Mesendoderm (in vitro differentiated cells): ENCODE measurements around the gene NID1.
"Not testable (repeated sequence)": the region's sequence is repeated elsewhere in the genome, so short reads cannot be mapped to it uniquely, and the experiment has no call there.

Experiments
- DNase-seq: peaks from one replicate; pipeline ENCODE4 v3.0.0; 2013
- H2AK5ac ChIP-seq: 2 replicates; pipeline ENCODE4 v1.6.1; 2013; ENCODE audit warnings: low read length, inconsistent platforms
- H2BK120ac ChIP-seq: 2 replicates; pipeline ENCODE4 v1.6.1; 2013; ENCODE audit warnings: low read depth, mild to moderate bottlenecking, low read length, moderate library complexity, mixed read lengths
- H2BK15ac ChIP-seq: replicated peaks from 2 replicates; pipeline ENCODE4 v1.6.1; 2013; ENCODE audit warnings: low read depth, mild to moderate bottlenecking, moderate library complexity
- H2BK5ac ChIP-seq: 2 replicates; pipeline ENCODE4 v1.6.1; 2013; ENCODE audit warnings: low read length, inconsistent platforms
- H3K18ac ChIP-seq: 2 replicates; pipeline ENCODE4 v1.6.1; 2013; ENCODE audit warnings: mild to moderate bottlenecking, low read length, mixed read lengths
- H3K23ac ChIP-seq: one replicate; pipeline ENCODE4 v1.6.1; 2013; ENCODE audit warnings: low read length
- H3K27ac ChIP-seq: 2 replicates; pipeline ENCODE4 v1.5.1; 2013; ENCODE audit warnings: low read depth, mild to moderate bottlenecking, inconsistent platforms, low read length, moderate library complexity
- H3K27me3 ChIP-seq: 2 replicates; pipeline ENCODE4 v1.6.1; 2013; ENCODE audit warnings: low read length, control low read depth, mild to moderate bottlenecking, inconsistent platforms; ENCODE audit not compliant: insufficient read depth, poor library complexity
- H3K36me3 ChIP-seq: 2 replicates; pipeline ENCODE4 v1.6.1; 2013; ENCODE audit warnings: low read length, inconsistent platforms; ENCODE audit not compliant: control insufficient read depth, insufficient read depth
- H3K4ac ChIP-seq: one replicate; pipeline ENCODE4 v1.6.1; 2013; ENCODE audit warnings: low read depth, mild to moderate bottlenecking, low read length, moderate library complexity
- H3K4me1 ChIP-seq: 2 replicates; pipeline ENCODE4 v1.6.1; 2013; ENCODE audit warnings: low read depth, low read length, inconsistent platforms; ENCODE audit not compliant: control insufficient read depth
- H3K4me2 ChIP-seq: 2 replicates; pipeline ENCODE4 v1.6.1; 2013; ENCODE audit warnings: low read length
- H3K4me3 ChIP-seq: 2 replicates; pipeline ENCODE4 v1.5.1; 2013; ENCODE audit warnings: mild to moderate bottlenecking, low read length
- H3K56ac ChIP-seq: one replicate; pipeline ENCODE4 v1.6.1; 2013; ENCODE audit warnings: low read length
- H3K79me1 ChIP-seq: 2 replicates; pipeline ENCODE4 v1.6.1; 2013; ENCODE audit warnings: low read length, inconsistent platforms
- H3K79me2 ChIP-seq: 2 replicates; pipeline ENCODE4 v1.6.1; 2013; ENCODE audit warnings: mild to moderate bottlenecking, low read length; ENCODE audit not compliant: control insufficient read depth, insufficient read depth
- H3K9ac ChIP-seq: 2 replicates; pipeline ENCODE4 v1.6.1; 2013; ENCODE audit warnings: low read length, inconsistent platforms
- H4K5ac ChIP-seq: one replicate; pipeline ENCODE4 v1.6.1; 2013; ENCODE audit warnings: low read length
- H4K8ac ChIP-seq: one replicate; pipeline ENCODE4 v1.6.1; 2013; ENCODE audit warnings: low read depth, mild to moderate bottlenecking, control low read depth, low read length, moderate library complexity
- whole genome bisulfite sequencing: extraction: QIAGEN DNeasy Blood & Tissue Kit; methylation state at CpG from one replicate; pipeline ENCODE4 v1.1.7; 2013; ENCODE audit warnings: low lambda C conversion rate, missing lambda C conversion rate; ENCODE audit not compliant: insufficient coverage; ENCODE audit errors: extremely low coverage; 5-methylcytosine and 5-hydroxymethylcytosine counted together

Gene NID1

GRCh38 chr1:235976490-235976889, 88.4 kb downstream of the NID1 start:
- Histone ChIP-seq H4K5ac (no peak overlapping the region), H3K79me1 (no peaks in the 10 kb centered on the region), H3K9ac (no peak overlapping the region), H3K36me3 (no peaks in the 10 kb centered on the region), H3K27me3 (no peaks in the 10 kb centered on the region), H3K18ac (no peak overlapping the region), H3K4me2 (no peak overlapping the region), H3K4me3 (no peak overlapping the region), H3K23ac (no peak overlapping the region), H3K4ac (no peak overlapping the region), H3K56ac (no peak overlapping the region), H2BK5ac (no peak overlapping the region), H2BK120ac (no peak overlapping the region), H3K79me2 (no peaks in the 10 kb centered on the region), H2BK15ac (no peak overlapping the region), H3K27ac (no peak overlapping the region), H3K4me1 (no peaks in the 10 kb centered on the region), H2AK5ac (no peak overlapping the region), H4K8ac (no peak overlapping the region)
- DNase-seq = no peak
- WGBS = no CpG with 5 or more reads among the region's 5 CpGs

- no peak overlapping the region for H2AK5ac ChIP-seq
- no peak overlapping the region for H3K4ac ChIP-seq
- no peaks in the 10 kb centered on the region for H3K4me1 ChIP-seq
- no peak overlapping the region for H3K4me3 ChIP-seq
- no peaks in the 10 kb centered on the region for H3K27me3 ChIP-seq
- H3K56ac ChIP-seq = no peak overlapping the region
- no peak overlapping the region for H3K27ac ChIP-seq
- H2BK15ac ChIP-seq = no peak overlapping the region
- no peak overlapping the region for H4K8ac ChIP-seq
- no peaks in the 10 kb centered on the region for H3K79me1 ChIP-seq
- H2BK5ac ChIP-seq = no peak overlapping the region
- H3K9ac ChIP-seq = no peak overlapping the region
- no peak overlapping the region for H3K4me2 ChIP-seq
- no peak overlapping the region for H2BK120ac ChIP-seq
- no peaks in the 10 kb centered on the region for H3K36me3 ChIP-seq
- no CpG with 5 or more reads among the region's 1 CpG for WGBS
- H3K23ac ChIP-seq = no peak overlapping the region
- no peaks in the 10 kb centered on the region for H3K79me2 ChIP-seq
- H3K18ac ChIP-seq = no peak overlapping the region
- H4K5ac ChIP-seq = no peak overlapping the region
- DNase-seq = peak; percentile 61
Measured at GRCh38 chr1:235974616-235975015, 90.3 kb downstream of the NID1 start.

GRCh38 chr1:235972691-235973090, 92.2 kb downstream of the NID1 start:
- peak overlapping the region; percentile 42 for H4K8ac ChIP-seq
- not testable (repeated sequence) for H2BK15ac ChIP-seq, H3K79me2 ChIP-seq, H3K23ac ChIP-seq, H3K4me2 ChIP-seq, H3K27me3 ChIP-seq, H3K79me1 ChIP-seq, H3K27ac ChIP-seq, H3K4me3 ChIP-seq, H3K36me3 ChIP-seq, H3K56ac ChIP-seq, H2BK5ac ChIP-seq, H4K5ac ChIP-seq, DNase-seq, H2AK5ac ChIP-seq, H2BK120ac ChIP-seq, H3K4me1 ChIP-seq, H3K4ac ChIP-seq, H3K18ac ChIP-seq, H3K9ac ChIP-seq
- WGBS = no CpG with 5 or more reads among the region's 3 CpGs

- peak overlapping the region; percentile 30 for H4K8ac ChIP-seq
- H3K79me2 ChIP-seq = no peaks in the 10 kb centered on the region
- H3K27me3 ChIP-seq = no peaks in the 10 kb centered on the region
- no peak overlapping the region for H2BK15ac ChIP-seq
- peak overlapping the region; percentile 32 for H3K18ac ChIP-seq
- WGBS = no CpG with 5 or more reads among the region's 5 CpGs
- H3K4me1 ChIP-seq = no peaks in the 10 kb centered on the region
- peak overlapping the region; percentile 58 for H3K9ac ChIP-seq
- H3K79me1 ChIP-seq = no peaks in the 10 kb centered on the region
- H2AK5ac ChIP-seq = no peak overlapping the region
- no peak overlapping the region for H2BK120ac ChIP-seq
- H3K23ac ChIP-seq = no peak overlapping the region
- no peaks in the 10 kb centered on the region for H3K36me3 ChIP-seq
- peak; percentile 72 for DNase-seq
- no peak overlapping the region for H3K4me3 ChIP-seq
- peak overlapping the region; percentile 85 for H3K56ac ChIP-seq
- H3K4me2 ChIP-seq = peak overlapping the region; percentile 60
- H3K4ac ChIP-seq = no peak overlapping the region
- H4K5ac ChIP-seq = no peak overlapping the region
- H3K27ac ChIP-seq = peak overlapping the region; percentile 31
- no peak overlapping the region for H2BK5ac ChIP-seq
Measured at GRCh38 chr1:235972311-235972689, 92.6 kb downstream of the NID1 start.

GRCh38 chr1:235971571-235972310, 93.1 kb downstream of the NID1 start:
- peak overlapping the region; percentile 31 for H3K27ac ChIP-seq
- no peak overlapping the region for H2BK15ac ChIP-seq
- H3K9ac ChIP-seq = peak overlapping the region; percentile 58
- no peak overlapping the region for H2BK120ac ChIP-seq
- WGBS = no CpG with 5 or more reads among the region's 29 CpGs
- peak overlapping the region; percentile 60 for H3K4me2 ChIP-seq
- no peak overlapping the region for H3K23ac ChIP-seq
- H3K4me3 ChIP-seq = peak overlapping the region; percentile 9
- H2BK5ac ChIP-seq = no peak overlapping the region
- H3K56ac ChIP-seq = peak overlapping the region; percentile 85
- no peaks in the 10 kb centered on the region for H3K79me1 ChIP-seq
- no peaks in the 10 kb centered on the region for H3K27me3 ChIP-seq
- H3K36me3 ChIP-seq = no peaks in the 10 kb centered on the region
- H2AK5ac ChIP-seq = no peak overlapping the region
- peak; percentile 97 for DNase-seq
- no peak overlapping the region for H4K5ac ChIP-seq
- no peaks in the 10 kb centered on the region for H3K4me1 ChIP-seq
- H3K4ac ChIP-seq = no peak overlapping the region
- H3K18ac ChIP-seq = peak overlapping the region; percentile 32
- H3K79me2 ChIP-seq = no peaks in the 10 kb centered on the region
- peak overlapping the region; percentile 30 for H4K8ac ChIP-seq

- no CpG with 5 or more reads among the region's 3 CpGs for WGBS
- no peak overlapping the region for H3K27ac ChIP-seq
- H3K4me2 ChIP-seq = no peak overlapping the region
Measured at GRCh38 chr1:235971020-235971419, 93.9 kb downstream of the NID1 start.

More at GRCh38 chr1:235971020-235971419, 93.9 kb downstream of the NID1 start:
- Histone ChIP-seq H3K36me3 (no peaks in the 10 kb centered on the region), H4K8ac (no peak overlapping the region), H2BK15ac (no peak overlapping the region), H2BK5ac (no peak overlapping the region), H3K4me1 (no peaks in the 10 kb centered on the region), H2BK120ac (no peak overlapping the region), H3K79me2 (no peaks in the 10 kb centered on the region), H3K56ac (no peak overlapping the region), H2AK5ac (no peak overlapping the region), H3K27me3 (no peaks in the 10 kb centered on the region), H3K79me1 (no peaks in the 10 kb centered on the region), H3K9ac (no peak overlapping the region), H3K23ac (no peak overlapping the region), H3K4ac (no peak overlapping the region), H3K4me3 (no peak overlapping the region), H3K18ac (no peak overlapping the region), H4K5ac (no peak overlapping the region)
- DNase-seq = no peak
